GM21717 (cell line): ENCODE data around the gene SPAG7.

ENCODE experiments used
- ATAC-seq: cut with Tn5 transposase; IDR thresholded peaks from one replicate; pipeline ENCODE4 v1.9.1; 2021; ENCODE audit warnings: mild to moderate bottlenecking, moderate library complexity; ENCODE audit not compliant: unreplicated experiment

SPAG7 gene

GRCh38 chr17:4950746-4951204 lies 16.8 kb downstream of the SPAG7 start, which contains the start of gene ENO3:
ENO3 (plus strand) TSS chr17:4951119; CDS start chr17:4951830, 711 bp downstream.
- no peak for ATAC-seq

- ATAC-seq = peak; percentile 0
These were observed 17.4 kb downstream of the SPAG7 start for GRCh38 chr17:4950075-4950745.

- ATAC-seq = peak; percentile 25
These were observed 18.1 kb downstream of the SPAG7 start for GRCh38 chr17:4949321-4950074.

- ATAC-seq = peak; percentile 32
These were observed 18.7 kb downstream of the SPAG7 start for GRCh38 chr17:4948931-4949320.

- no peak for ATAC-seq
These were observed 19.3 kb downstream of the SPAG7 start, which contains the start of gene PFN1 for GRCh38 chr17:4948166-4948930. PFN1 (minus strand) TSS chr17:4948530; CDS start chr17:4948394, 136 bp downstream.

GRCh38 chr17:4947411-4948165 lies 20.0 kb downstream of the SPAG7 start:
- ATAC-seq = no peak

GRCh38 chr17:4947010-4947410 lies 20.6 kb downstream of the SPAG7 start:
- no peak for ATAC-seq

- no peak for ATAC-seq
These were observed 21.2 kb downstream of the SPAG7 start for GRCh38 chr17:4946312-4946976.

GRCh38 chr17:4945944-4946280 lies 21.7 kb downstream of the SPAG7 start:
- no peak for ATAC-seq

- ATAC-seq = no peak
These were observed 22.3 kb downstream of the SPAG7 start for GRCh38 chr17:4945176-4945943.

GRCh38 chr17:4944554-4945175 lies 23.0 kb downstream of the SPAG7 start:
- ATAC-seq = no peak

- ATAC-seq = no peak
These were observed 23.5 kb downstream of the SPAG7 start for GRCh38 chr17:4944163-4944553.

GRCh38 chr17:4942760-4943508 lies 24.7 kb downstream of the SPAG7 start:
- no peak for ATAC-seq

- ATAC-seq = no peak
These were observed 26.4 kb downstream of the SPAG7 start for GRCh38 chr17:4941319-4941610.

- no peak for ATAC-seq
These were observed 26.9 kb downstream of the SPAG7 start for GRCh38 chr17:4940555-4941318.

GRCh38 chr17:4939796-4940554 lies 27.6 kb downstream of the SPAG7 start, which contains the start of the genes RNF167 and SLC25A11:
RNF167 (plus strand) TSS chr17:4940268; CDS start chr17:4940910, 642 bp downstream.
SLC25A11 (minus strand) TSS chr17:4940046; CDS start chr17:4939910, 136 bp downstream.
- peak; percentile 61 for ATAC-seq

GRCh38 chr17:4939546-4939795 lies 28.1 kb downstream of the SPAG7 start:
- peak; percentile 10 for ATAC-seq
